ENCODE data around the gene CAMTA1.

GRCh38 chr1:6873298-6874015 lies 88.2 kb downstream of the CAMTA1 start:
- TF ChIP-seq REST (IDR thresholded peaks at IDR 0.05; ENCODE audit: insufficient read depth in 1 of 2, low read depth in 2 of 2, low read length in 1 of 2) (no peak), CTCF (IDR thresholded peaks at IDR 0.05) (no peak)
